Superior temporal gyrus (tissue), 1 donor: ENCODE measurements around the gene TTC31.

Experiments
- DNase-seq: peaks from one replicate; pipeline ENCODE4 v3.0.0-alpha.2; 2016; ENCODE audit errors: extremely low spot score

Gene TTC31

DNA sequence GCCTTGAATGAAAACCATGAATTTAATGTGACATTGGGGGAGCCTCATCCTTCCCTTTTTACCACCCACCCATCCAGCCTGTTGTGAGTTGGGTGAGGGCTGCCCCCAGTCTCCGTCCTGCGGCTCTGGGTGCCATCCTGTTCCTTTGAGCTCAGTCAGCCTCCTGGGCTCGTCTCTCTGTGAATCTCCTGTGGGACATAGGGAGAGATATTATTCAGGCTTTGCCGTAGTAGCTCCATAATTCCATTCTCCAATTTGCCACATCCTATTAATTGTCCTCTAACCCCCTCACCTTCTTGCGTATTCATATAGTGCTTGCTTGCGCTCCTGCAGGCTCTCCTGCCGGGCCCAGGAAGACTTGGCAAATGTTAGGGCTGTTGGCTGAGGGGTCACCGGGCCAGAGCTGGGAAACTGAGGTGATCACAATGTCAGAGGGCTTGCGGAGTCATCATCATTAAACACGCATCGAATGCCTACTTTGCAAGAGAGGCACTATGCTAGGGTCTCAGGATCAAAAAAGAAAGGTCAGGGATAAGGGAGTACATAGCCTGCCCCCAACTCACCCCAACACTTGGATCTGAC lies 43.9 kb downstream of the TTC31 start:
- DNase-seq: no peak

DNA sequence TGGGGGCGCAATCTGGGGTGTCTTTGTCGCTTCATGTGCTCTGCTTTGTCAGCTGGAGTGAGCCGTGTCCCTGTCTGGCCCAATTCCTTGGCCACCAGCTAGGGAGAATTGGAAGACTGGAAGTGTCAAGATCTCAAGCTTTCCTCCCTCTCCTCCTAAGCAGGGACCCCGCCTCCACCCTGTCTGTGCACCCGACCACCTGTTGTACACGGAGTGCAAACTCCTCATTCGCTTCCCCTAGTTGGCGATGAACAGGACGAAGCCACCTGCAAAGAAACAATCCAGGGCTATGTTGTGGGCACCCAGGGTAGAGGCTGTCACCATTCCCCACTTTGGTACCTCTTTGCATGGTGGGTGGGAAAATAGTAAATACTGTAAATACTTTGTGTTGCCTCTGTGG lies 44.9 kb downstream of the TTC31 start:
- no peak for DNase-seq

DNA sequence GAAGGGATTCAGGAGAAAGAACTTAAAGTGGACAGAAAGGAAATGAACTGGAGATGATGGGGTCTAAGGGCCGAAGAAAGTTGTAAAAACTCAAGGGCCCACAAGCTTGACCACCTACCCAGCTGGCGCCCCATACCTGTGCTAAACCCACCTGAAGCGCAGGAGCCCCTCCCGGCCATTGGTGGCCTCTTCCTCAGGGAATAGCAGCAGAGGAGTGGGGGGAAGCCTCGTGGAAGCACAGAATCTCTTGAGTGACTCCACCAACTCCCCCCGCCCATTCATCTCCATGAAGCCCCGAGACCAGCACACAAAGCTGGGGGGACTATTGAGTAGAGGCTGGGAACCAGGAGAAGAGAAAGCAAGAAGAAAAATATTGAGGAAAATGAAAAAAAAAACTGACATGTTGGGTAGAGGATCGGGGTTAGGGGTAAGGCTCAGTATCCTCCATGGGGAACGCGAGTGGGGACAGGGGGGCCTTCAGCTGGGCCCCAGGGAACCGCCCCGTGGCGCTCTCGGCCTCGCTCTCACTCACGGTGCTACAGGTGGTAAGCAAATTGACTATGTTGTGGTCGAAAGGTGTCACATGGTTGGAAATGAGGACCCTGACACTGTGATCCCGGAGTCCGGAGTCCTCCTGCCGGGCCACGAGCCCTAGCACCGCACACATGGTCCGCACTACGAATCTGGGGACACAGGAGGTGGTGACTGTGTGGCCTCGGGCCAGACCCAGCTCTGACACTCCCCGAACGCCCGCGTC lies 45.9 kb downstream of the TTC31 start:
- no peak for DNase-seq

DNA sequence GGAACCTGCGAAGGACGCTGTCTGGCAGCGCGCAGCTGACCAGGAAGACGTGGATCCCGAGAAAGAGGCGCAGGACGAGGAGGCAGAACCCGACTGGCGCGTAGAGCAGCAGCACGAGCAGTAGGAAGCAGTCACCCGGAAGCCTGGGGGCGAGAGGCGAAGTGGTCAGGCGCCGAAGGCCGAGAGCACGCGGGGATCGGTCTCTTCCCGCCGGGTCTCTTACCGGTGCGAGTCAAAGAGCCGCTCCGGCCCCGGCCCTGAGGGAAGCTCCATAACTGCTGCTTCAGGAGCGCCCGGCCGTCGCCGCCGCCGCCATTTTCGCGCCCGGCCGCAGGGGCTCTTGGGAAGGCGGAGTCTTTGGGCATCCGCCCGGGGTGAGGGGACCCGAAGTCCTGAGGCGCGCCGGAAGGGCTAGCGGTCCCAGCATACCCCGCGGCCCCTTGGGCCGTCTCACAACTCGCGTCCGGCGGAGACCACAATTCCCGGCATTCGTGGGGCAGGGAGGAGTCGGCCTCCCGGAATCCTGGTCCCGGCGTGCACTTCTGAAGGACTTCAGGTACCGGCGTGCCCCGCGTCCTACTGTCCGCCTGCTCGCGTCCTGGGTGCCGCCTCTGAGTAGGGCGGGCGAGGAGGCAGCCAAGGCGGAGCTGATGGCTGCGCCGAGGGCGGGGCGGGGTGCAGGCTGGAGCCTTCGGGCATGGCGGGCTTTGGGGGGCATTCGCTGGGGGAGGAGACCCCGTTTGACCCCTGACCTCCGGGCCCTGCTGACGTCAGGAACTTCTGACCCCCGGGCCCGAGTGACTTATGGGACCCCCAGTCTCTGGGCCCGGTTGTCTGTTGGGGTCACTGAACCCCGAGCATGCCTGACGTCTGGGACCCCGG lies 46.7 kb downstream of the TTC31 start, which contains the start of the genes AUP1 and HTRA2:
AUP1 (minus strand) TSS at position 350 of the 882 bp plus-strand sequence; CDS start at position 273, 77 bp downstream.
HTRA2 (plus strand) TSS at position 577 of the 882 bp plus-strand sequence; CDS start at position 651, 74 bp downstream.
- peak; percentile 99 for DNase-seq

DNA sequence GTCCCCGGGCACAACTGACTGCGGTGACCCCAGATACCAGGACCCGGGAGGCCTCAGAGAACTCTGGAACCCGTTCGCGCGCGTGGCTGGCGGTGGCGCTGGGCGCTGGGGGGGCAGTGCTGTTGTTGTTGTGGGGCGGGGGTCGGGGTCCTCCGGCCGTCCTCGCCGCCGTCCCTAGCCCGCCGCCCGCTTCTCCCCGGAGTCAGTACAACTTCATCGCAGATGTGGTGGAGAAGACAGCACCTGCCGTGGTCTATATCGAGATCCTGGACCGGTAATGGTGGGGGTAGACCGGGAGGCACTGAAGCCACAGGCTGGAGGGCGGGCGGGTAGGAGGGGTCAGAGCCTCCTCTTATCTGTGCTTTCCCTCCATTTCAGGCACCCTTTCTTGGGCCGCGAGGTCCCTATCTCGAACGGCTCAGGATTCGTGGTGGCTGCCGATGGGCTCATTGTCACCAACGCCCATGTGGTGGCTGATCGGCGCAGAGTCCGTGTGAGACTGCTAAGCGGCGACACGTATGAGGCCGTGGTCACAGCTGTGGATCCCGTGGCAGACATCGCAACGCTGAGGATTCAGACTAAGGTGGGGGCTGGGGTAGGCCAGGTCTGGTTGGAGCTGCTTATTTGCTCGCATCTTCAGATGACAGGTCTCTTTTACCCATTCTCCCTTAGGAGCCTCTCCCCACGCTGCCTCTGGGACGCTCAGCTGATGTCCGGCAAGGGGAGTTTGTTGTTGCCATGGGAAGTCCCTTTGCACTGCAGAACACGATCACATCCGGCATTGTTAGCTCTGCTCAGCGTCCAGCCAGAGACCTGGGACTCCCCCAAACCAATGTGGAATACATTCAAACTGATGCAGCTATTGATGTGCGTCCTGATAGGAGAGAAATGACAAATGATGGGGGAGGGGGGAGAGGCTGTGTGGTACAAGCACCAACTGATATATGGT lies 47.6 kb downstream of the TTC31 start:
- no peak for DNase-seq

DNA sequence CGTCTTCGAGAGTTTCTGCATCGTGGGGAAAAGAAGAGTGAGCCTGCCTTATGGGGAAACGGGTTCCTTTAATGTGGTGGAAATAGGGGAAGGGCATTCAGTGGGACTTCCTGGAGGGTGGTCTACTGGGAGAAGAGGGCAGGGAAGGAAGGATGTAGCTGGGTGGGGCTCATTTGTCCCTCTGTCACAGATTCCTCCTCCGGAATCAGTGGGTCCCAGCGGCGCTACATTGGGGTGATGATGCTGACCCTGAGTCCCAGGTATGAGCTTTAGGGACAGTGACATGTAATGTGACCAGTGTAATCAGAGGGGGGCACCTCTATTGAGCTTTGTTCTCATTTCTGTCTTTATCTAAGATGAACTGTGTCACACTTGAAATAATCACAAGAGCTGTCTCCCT lies 48.8 kb downstream of the TTC31 start:
- DNase-seq: no peak

DNA sequence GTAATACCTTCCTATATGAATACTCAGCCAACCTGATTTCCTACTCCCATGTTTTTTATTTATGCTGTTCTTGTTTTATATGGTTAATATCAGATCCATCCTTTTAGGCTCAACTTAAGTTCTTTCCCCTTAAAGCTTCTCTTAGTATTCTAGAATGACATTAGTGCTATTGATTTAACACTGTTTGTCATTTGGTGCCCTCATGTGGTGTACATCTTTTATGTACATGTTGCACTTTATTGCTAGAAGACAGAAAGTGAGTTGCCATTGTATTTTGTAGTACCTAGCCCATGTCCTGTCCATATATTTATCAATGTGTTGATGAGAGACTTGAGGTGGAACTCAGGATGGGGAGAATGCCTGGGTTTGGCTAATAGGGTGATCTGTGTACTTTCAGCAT lies 49.3 kb downstream of the TTC31 start:
- DNase-seq: no peak

DNA sequence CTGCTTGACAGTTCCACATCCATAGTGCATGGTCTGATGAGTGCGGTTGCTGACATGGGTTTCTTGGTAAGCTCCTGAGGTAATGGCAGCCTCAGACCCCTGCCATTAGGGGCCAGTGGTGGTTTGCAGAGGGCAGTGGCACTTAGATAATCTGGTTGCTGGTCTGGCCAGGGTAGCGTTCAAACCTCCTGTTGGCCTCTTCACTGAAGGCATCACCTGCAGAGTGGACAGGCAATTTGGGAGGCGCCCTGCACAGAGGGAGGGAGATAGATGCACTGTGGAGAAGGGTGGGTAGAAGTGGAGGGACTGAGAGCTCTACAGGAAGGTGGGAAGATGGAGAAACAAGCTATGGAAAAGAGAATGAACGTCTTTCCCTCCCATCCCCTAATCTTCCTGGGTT lies 50.6 kb downstream of the TTC31 start:
- no peak for DNase-seq

DNA sequence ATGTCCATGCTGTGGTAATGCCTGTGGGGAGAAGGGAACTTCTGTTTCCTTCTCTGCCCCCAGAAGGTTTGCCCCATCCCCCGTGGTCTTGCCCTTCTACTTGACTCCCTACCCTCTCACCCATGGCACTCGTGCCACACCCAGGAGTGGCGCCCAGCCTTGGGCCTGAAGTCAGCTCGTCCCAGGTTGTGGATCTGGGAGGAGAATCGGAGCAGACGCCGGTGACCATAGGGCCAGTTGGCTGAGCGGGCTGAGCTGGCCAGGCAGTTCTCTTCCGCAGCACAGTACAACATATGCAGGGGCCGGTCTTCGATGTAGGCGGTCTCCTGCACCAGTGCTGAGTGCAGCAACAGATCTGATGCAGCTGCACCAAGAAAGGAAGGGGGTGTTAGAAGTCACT lies 51.5 kb downstream of the TTC31 start:
- no peak for DNase-seq

DNA sequence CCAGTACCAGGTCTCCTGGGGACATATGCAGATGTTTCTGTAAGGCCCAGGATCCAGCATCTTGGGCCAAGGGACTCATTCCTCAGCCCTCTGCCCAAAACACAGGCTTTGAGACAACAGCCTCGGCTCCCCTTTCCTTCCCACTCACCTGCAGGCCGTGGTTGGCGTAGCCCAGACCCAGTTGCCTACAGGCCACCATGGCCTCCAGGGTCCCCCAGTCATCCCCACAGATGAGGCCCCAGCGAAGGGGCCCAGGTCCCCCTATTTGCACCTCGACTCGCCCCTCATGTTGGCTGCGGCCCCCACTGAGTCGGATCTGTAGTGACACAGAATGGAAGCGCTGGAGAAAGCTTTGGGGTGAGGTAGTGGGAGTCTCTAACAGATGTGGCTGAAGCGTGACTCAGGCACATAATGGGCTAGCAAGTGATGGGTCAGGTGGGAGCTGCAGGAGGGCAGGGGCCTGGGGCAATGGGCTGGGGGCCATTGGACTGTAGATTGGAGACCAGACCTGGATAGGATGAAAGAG lies 52.6 kb downstream of the TTC31 start:
- no peak for DNase-seq

DNA sequence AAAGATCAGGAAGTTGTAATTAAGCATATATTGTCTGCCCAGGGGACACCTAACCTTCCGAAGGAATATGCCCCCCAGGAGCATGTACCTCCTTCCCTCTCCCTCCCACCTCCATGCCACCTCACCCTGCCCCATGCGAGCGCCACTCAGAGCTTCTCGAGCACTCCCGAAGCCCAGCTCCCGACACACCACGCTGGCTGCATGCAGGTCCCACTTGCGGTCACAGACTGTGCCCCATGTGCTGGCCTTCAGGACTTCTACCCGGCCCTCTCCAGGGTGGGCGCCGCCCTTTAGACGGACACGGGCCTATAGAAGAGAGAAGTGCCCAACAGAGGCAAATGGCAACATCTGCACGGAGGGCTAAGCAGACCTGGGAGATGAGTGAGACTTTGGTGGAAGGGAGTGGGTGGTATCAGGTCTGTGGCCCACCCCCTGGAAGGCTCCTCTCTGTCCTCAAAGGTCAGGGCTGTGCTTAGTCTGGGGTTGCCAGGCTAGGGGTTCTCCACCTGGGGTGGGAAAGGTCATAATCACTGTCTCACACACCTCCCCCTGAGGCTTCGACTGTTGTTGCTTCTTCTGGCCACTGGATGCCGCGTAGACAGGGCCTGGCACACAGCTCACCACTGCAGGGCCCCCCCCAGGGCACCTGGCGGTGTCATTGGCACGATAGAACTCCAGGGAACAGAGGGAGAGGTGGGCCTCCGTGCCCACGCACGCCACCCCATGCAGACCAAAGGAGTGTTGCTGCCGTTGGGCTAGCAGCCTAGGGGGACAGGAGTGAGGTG lies 53.5 kb downstream of the TTC31 start:
- DNase-seq: no peak

DNA sequence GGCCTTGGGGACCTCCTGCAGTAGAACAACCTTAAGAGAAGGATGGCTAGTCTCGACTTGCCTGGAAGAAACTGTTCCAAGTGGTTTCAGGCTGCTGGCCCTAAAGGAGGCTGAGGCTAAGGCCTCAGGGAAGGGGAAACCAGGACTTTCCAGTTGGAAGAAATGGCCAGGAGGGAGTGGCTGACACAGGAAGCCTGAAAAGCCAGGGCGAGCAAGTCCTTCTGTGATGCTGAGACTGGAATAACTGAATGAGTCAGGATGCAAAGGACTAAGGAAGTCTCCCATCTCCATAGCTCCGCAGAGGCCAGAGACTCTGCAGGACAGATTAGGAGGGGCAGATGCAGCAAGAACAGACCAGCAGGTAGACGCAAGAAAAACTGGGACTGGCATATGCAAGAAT lies 54.3 kb downstream of the TTC31 start:
- DNase-seq: no peak

DNA sequence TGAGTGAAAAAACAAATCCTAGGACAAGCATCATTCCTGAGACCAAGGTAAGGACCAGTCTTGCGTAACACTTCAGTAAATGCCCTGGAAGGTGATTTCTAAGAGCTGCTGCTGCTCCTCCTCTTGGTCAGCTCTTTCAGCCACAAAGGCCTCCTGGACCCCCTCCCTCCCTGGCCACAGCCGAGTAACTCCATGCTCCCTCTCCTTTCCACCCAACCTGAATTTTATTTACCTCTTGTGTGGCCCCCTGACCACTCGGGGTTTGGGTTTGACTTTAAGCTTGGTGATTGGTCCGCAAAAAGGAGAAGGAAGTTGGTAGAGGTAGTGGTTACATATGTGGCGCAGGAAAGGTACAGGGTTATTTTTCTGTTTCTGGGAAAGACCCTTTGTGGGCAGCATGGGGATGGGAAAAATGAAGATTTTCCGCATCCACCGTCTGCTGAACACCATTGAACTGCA lies 56.0 kb downstream of the TTC31 start:
- DNase-seq: no peak

DNA sequence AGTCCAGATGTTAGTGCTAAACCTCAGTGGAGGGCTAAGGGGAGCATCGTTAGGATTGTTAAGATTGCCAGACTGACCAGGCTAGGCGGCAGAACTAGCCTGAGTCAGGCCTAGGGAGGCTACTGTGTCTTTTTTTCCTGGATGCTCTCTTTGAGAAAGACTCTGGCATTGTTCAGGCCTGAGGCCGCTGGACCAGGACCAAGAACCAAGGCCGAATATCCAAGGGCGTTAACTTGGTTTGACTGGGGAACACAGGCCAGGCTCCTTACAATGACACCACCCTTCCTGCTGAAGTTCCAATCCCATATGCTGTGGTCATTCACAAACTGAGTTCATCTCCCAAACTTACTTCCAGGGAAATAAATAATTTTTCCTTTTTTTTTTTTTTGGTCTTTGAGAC lies 57.4 kb downstream of the TTC31 start:
- DNase-seq: no peak

DNA sequence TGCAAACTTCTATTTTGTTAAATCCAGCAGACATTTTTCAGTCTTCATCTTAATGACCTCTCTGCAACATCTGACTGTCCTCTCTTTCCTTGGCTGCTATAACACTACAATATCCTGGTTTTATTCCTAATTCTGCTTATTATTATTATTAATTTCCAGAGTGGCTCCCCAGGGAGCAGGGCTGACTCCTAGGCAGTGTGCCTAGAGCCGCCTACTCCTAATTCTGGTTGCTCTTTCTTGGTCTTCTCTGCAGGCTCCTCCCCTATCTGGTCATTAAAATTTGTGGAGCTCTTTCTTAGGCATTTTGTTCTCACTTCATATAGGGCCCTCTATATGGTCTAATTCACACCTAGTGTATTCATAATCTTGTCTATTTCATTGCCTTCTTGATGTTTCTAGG lies 60.1 kb downstream of the TTC31 start:
- no peak for DNase-seq
